VCaP (cell line): ENCODE data around the gene MUC20.

Source experiments
- H3K27ac ChIP-seq: fragments of 450-650 bp; 2 replicates; pipeline ENCODE4 v1.5.1; 2017
- TF ChIP-seq, protein P1 (sequence below): fragments of 450-650 bp; conservative IDR thresholded peaks from 2 replicates; pipeline ENCODE4 v1.5.1; 2017; ENCODE audit warnings: mild to moderate bottlenecking, moderate library complexity

MUC20 gene

DNA sequence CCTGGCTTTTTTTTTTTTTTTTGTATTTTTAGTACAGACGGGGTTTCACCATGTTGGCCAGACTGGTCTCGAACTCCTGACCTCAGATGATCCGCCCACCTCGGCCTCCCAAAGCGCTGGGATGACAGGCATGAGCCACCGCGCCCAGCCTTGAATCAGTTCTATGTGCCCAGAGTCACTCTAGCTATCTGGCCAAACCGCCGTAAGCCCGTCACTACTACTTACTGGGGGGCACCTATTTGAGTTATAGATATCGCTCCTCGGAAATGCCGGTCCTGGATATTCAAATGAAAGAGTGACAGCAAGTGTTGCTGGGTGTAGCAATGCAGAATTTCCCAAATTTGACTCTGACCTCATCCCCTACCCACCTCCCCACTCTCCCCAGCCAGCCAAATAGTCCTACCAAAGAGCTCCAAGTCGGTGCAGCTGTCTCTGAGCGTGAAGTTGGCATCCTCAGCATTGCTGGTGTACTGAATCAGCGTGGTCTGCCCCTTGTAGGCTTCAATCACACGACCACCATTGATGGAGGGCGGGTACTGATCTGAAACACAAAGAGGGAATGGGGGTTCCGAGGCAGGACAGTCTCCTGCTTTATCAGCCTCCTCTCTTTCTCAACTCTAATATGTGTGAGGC, 38.1 kb downstream of the MUC20 start:
- H3K27ac ChIP-seq = no peak overlapping the region
- TF ChIP-seq, protein P1, sequence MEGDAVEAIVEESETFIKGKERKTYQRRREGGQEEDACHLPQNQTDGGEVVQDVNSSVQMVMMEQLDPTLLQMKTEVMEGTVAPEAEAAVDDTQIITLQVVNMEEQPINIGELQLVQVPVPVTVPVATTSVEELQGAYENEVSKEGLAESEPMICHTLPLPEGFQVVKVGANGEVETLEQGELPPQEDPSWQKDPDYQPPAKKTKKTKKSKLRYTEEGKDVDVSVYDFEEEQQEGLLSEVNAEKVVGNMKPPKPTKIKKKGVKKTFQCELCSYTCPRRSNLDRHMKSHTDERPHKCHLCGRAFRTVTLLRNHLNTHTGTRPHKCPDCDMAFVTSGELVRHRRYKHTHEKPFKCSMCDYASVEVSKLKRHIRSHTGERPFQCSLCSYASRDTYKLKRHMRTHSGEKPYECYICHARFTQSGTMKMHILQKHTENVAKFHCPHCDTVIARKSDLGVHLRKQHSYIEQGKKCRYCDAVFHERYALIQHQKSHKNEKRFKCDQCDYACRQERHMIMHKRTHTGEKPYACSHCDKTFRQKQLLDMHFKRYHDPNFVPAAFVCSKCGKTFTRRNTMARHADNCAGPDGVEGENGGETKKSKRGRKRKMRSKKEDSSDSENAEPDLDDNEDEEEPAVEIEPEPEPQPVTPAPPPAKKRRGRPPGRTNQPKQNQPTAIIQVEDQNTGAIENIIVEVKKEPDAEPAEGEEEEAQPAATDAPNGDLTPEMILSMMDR = no peak

DNA sequence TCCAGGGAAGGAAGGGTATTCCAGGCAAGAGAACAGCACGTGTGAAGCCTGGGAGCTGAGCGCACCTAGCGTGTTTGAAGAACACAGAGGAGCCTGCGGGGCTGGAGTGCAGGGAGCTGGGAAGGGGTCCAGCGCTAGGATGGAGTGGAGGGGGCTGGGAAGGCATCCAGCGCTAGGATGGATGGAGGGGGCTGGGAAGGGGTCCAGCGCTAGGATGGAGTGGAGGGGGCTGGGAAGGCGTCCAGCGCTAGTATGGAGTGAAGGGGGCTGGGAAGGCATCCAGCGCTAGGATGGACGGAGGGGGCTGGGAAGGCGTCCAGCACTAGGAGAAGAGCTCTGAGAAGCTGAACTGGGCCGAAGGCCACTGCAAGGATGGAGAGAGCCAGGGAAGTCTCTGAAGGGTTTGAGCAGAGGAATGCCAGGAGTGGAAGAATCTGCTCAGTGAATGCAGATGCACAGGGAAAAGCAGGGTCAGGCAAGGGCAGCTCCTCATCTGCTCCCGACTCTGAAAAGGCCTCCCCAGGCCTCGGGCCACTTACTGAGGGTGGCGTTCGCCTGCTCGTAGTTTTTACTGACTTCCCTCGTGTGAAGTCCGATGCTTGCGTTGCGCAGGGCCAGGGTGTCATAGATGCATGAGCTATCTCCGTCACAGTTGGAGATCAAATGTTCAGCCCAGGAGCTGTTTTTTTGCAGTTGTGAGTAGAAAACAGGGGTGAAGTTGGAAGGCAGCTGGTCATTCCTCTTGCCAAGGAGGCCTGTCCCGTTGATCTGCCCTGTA, 39.8 kb downstream of the MUC20 start:
- TF ChIP-seq, protein P1 = no peak

DNA sequence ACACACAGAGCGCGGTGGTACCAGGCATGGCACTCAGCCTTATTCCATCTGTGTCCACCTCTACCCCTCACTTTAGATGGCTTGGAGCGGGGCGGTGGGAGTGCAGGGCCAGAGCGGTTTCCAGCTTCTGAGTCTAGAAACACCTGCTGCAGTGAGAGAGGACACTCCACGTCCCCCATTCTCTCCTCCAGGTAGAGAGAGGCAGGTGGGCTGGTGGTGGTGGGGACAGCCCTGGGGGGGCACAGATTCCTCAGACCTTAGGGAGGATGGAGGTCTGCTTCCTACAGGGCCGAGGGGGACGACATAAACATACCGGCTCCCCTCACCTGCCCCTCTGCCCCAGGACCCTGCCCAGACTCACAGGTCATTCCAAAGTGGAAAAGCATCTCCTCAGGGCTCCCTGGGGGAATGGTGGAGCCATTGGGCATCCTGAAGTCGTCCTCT, 40.4 kb downstream of the MUC20 start:
- TF ChIP-seq, protein P1 = no peak
- no peak overlapping the region for H3K27ac ChIP-seq

More for the DNA sequence above, 39.8 kb downstream of the MUC20 start:
- H3K27ac ChIP-seq = no peak overlapping the region

DNA sequence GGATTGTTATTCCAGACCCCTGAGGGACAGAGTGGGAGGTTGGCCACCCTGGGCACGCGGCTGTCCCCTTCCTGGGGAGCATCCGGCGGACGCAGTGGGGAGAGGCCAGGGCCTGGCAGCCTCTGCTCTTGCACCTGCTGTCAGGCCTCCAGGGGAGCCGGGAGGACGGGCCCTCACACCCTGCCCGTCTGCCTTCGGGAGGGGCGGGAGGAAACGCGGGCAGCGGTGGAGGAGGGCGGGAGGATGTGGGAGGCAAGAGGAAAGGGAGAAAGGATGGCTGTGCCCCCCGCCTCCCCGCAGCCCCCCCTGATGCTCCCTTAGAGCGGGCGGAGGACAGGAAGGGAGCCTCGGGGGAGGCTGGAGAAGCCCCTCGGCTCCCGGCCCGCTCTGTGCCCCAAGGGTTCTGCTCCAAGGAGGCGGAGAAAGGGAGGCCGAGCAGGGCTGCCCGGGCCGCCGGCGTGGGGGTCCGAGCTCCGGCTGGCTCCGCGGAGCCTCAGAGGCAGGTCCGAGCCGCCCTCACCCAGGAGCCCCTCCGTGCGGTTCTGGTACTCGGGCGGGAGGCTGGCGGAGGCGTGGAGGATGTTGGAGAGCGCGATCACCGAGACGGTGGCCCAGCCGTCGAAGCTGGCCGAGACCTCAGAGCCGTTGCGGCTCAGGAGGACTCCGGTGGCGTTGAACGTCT, 40.9 kb downstream of the MUC20 start:
- no peak overlapping the region for H3K27ac ChIP-seq
- TF ChIP-seq, protein P1 = no peak

DNA sequence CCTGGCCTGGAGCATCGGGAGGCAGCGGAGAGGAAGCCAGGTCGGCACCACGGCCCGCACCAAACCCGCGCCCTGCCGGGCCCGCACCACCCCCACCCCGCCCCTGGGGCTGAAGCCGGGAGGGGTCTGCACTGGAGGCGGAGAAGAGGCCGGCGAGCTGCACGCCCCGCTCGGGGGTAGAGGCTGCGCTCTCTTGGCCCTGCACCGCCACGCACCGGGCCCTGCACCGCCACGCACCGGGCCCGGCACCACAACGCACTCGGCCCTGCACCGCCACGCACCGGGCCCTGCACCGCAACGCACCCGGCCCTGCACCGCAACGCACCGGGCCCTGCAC, 41.4 kb downstream of the MUC20 start:
- H3K27ac ChIP-seq = no peak overlapping the region
- TF ChIP-seq, protein P1 = no peak

DNA sequence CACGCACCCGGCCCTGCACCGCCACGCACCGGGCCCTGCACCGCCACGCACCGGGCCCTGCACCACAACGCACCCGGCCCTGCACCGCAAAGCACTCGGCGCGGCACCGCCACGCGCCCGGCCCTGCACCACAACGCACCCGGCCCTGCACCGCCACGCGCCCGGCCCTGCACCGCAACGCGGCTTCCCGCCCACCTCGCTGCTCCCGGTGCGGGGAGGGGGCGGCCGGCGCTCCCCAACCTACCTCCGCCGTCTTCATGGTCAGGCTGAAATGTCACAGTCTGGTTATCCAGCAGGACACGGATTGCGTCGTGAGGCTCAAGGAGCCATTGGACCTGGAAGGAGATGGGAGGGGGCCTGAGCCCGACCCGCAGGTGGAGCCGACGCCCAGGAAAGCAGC, 41.8 kb downstream of the MUC20 start:
- TF ChIP-seq, protein P1 = no peak
- no peak overlapping the region for H3K27ac ChIP-seq

DNA sequence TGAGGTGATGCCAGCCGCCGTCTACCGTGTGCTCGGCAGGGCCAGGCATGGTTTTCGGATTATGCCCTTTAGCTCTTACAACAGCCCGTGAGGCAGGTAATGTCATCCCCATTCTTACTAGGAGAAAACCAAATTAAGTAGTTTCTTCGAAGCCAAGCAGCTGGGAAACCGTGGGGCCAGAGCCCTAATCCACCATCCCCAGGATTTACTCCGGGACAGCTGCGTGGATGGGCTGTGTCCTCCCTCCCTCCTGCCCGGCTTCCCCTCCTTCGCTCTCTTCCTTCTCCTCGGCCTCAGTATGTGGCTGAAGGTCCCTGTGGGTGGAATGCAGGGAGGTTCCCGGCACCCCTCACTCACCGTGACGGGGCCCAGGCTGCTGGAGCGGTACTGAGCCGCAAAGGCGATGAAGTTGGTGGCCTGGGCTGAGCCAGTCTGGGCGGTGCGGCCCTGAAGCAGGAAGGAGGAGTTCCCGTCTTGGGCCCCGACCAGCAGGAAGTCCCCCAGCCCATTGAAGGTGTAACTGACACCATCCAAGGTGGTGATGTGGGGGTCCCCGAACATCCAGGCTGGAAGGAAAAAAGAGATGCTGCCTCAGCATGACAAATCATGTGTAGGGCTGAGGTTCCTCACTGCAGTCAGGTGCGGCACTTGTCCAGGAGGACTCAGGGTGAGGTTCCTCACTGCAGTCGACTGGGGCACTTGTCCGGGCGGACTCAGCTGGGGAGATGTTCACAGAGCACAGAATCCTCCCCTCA, 42.5 kb downstream of the MUC20 start:
- H3K27ac ChIP-seq = no peak overlapping the region
- TF ChIP-seq, protein P1 = no peak
